B cell (primary cell): ENCODE data around the gene KCNJ10.

ENCODE experiments used
- CTCF ChIP-seq: fragments of 200-600 bp; IDR thresholded peaks from one replicate; pipeline ENCODE4 v1.8.0; 2022; ENCODE audit warnings: antibody characterized with exemption, mild to moderate bottlenecking
- EZH2 ChIP-seq: IDR thresholded peaks from 2 replicates; pipeline ENCODE4 v1.6.1; 2012; ENCODE audit warnings: borderline replicate concordance, low read depth, mild to moderate bottlenecking, moderate library complexity, low read length; ENCODE audit not compliant: insufficient read depth, poor library complexity, severe bottlenecking

DNA sequence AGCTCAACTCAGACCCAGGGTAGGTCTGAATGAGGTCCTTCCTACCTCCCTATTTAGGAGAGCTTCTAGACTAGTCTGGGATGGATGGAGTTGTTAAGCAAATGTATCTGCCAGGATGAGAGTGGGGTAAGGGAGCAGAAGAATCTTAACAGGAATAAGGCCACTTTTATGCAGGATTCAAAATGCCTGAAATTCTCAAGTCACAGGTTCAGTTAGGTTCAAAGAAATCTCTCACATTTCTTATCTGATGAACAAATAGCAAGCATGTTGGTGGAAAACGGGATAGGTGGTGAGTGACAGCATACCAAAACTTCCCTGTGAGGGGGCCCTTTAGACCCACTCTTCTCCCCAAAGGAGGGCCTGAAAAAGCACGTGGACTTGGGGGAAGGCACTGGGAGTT, 118.9 kb downstream of the KCNJ10 start:
- TF ChIP-seq CTCF: no peak
- no peak for TF ChIP-seq EZH2
